Colonic mucosa (tissue), 4 donors: ENCODE measurements around the gene IMMP2L. TPM values are rescaled to one million over a fixed set of nuclear protein-coding genes. Genes with fewer than 3 reads are reported as not detected.

Source experiments
- DNase-seq: peaks from one replicate; pipeline ENCODE4 v3.0.0-alpha.2; 2020
- H3K27ac ChIP-seq: fragments of 200-600 bp; one replicate; pipeline ENCODE4 v1.8.0; 2021
- H3K27me3 ChIP-seq: fragments of 200-600 bp; one replicate; pipeline ENCODE4 v1.8.0; 2021
- H3K36me3 ChIP-seq: fragments of 200-600 bp; one replicate; pipeline ENCODE4 v1.8.0; 2021
- H3K4me1 ChIP-seq: fragments of 200-600 bp; one replicate; pipeline ENCODE4 v1.8.0; 2021; ENCODE audit warnings: mild to moderate bottlenecking
- H3K4me3 ChIP-seq: fragments of 200-600 bp; one replicate; pipeline ENCODE4 v1.8.0; 2021
- H3K9ac ChIP-seq, 2 donors: one replicate each; pipeline ENCODE4 v1.7.0; 2013; ENCODE audit warnings: control low read depth in 2 of 2, low read depth in 2 of 2, low read length in 2 of 2
- H3K9me3 ChIP-seq: fragments of 200-600 bp; one replicate; pipeline ENCODE4 v1.8.0; 2021
- CTCF ChIP-seq: fragments of 200-600 bp; IDR thresholded peaks from one replicate; pipeline ENCODE4 v1.8.0; 2022; ENCODE audit warnings: antibody characterized with exemption, mild to moderate bottlenecking
- intact Hi-C: fragments of 100-400 bp; cut with DNase I; formaldehyde crosslinking; loops from one replicate; pipeline ENCODE4 v1.14.1; 2022
- total RNA-seq, 2 donors: library from RNA; stranded (reverse); fragmentation: NEBNext Ultra II Directional in 1 of 2; extraction: Animal tissue kit (Norgen Biotek cat#: 25700) in 1 of 2; gene quantifications; one replicate each; pipeline ENCODE4 v1.2.1, GENCODE V29; 2021
- donor health status: healthy.
- donor health status: DM: no; HTN: no; CAD: no.
- donor health status: DM: no; HTN: no; CAD: no.

IMMP2L gene
- total RNA-seq, 2 donors from 2014 or later: 13.4 to 15.4 TPM

GRCh38 chr7:110784749-110785148 lies 777.5 kb downstream of the IMMP2L start:
- no peak for TF ChIP-seq CTCF
- no peak overlapping the region for H3K9ac ChIP-seq
- intact Hi-C loops: no loop called here
- H3K27ac ChIP-seq: no peak overlapping the region
- no peaks in the 10 kb centered on the region for H3K9me3 ChIP-seq
- H3K27me3 ChIP-seq: no peaks in the 10 kb centered on the region
- DNase-seq: no peak
- no peaks in the 10 kb centered on the region for H3K4me1 ChIP-seq
- no peaks in the 10 kb centered on the region for H3K36me3 ChIP-seq
- H3K4me3 ChIP-seq: no peak overlapping the region

- H3K9me3 ChIP-seq: no peaks in the 10 kb centered on the region
- H3K27ac ChIP-seq: no peak overlapping the region
- no peak for TF ChIP-seq CTCF
- no peaks in the 10 kb centered on the region for H3K36me3 ChIP-seq
- no peak overlapping the region for H3K9ac ChIP-seq
- H3K27me3 ChIP-seq: no peaks in the 10 kb centered on the region
- no peaks in the 10 kb centered on the region for H3K4me1 ChIP-seq
- intact Hi-C loops: no loop called here
- no peak overlapping the region for H3K4me3 ChIP-seq
- DNase-seq: no peak
Measured at GRCh38 chr7:110780712-110781111, 781.6 kb downstream of the IMMP2L start.

GRCh38 chr7:110779339-110779738 lies 783.0 kb downstream of the IMMP2L start:
- no peak overlapping the region for H3K4me3 ChIP-seq
- intact Hi-C loops: no loop called here

GRCh38 chr7:110775046-110775445 lies 787.2 kb downstream of the IMMP2L start:
- DNase-seq: no peak
- H3K27ac ChIP-seq: no peak overlapping the region
- TF ChIP-seq CTCF: no peak
- no peaks in the 10 kb centered on the region for H3K9me3 ChIP-seq
- H3K27me3 ChIP-seq: no peaks in the 10 kb centered on the region
- no peaks in the 10 kb centered on the region for H3K36me3 ChIP-seq
- no peak overlapping the region for H3K4me3 ChIP-seq
- intact Hi-C loops: no loop called here
- H3K9ac ChIP-seq: no peak overlapping the region
- no peaks in the 10 kb centered on the region for H3K4me1 ChIP-seq

More at GRCh38 chr7:110779339-110779738, 783.0 kb downstream of the IMMP2L start:
- Histone ChIP-seq H3K27me3 (no peaks in the 10 kb centered on the region), H3K4me1 (no peaks in the 10 kb centered on the region), H3K9ac (no peak overlapping the region), H3K9me3 (no peaks in the 10 kb centered on the region), H3K27ac (no peak overlapping the region), H3K36me3 (no peaks in the 10 kb centered on the region)
- TF ChIP-seq CTCF: no peak
- no peak for DNase-seq

- TF ChIP-seq CTCF: no peak
- H3K27me3 ChIP-seq: no peaks in the 10 kb centered on the region
- H3K4me1 ChIP-seq: no peaks in the 10 kb centered on the region
- no peaks in the 10 kb centered on the region for H3K36me3 ChIP-seq
- no peak overlapping the region for H3K9ac ChIP-seq
- no peak overlapping the region for H3K4me3 ChIP-seq
- intact Hi-C loops: no loop called here
- no peak overlapping the region for H3K27ac ChIP-seq
- H3K9me3 ChIP-seq: no peaks in the 10 kb centered on the region
- DNase-seq: no peak
Measured at GRCh38 chr7:110774071-110774470, 788.2 kb downstream of the IMMP2L start.

GRCh38 chr7:110772615-110773014 lies 789.7 kb downstream of the IMMP2L start:
- DNase-seq: no peak
- H3K9me3 ChIP-seq: no peaks in the 10 kb centered on the region

More at GRCh38 chr7:110772615-110773014, 789.7 kb downstream of the IMMP2L start:
- TF ChIP-seq CTCF: no peak
- H3K9ac ChIP-seq: no peak overlapping the region
- H3K27ac ChIP-seq: no peak overlapping the region
- H3K27me3 ChIP-seq: no peaks in the 10 kb centered on the region
- H3K36me3 ChIP-seq: no peaks in the 10 kb centered on the region
- H3K4me3 ChIP-seq: no peak overlapping the region
- H3K4me1 ChIP-seq: no peaks in the 10 kb centered on the region
- intact Hi-C loops: no loop called here
